ENCODE data around the gene PRCP.

Gene PRCP

DNA sequence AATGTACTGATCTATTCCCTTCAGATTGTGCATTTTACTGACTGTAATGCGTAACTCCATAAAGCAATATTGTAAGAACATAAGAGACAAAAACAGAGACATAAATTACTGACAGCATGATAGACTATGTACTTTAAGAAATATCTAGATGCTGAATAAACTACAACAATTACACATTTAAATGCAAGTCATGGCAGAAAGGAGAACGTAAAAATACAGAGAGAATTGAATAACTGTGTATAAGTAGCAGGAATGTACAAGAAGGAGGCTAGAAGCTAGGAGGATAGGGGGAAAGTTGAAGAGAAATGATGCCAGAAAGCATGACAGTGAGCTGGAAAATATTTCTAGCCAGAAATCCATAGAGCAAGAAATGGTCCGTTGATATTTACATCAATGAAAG lies 92.6 kb downstream of the PRCP start:
- H3K4me2 ChIP-seq (ENCODE audit: low read depth, low read length, poor library complexity, severe bottlenecking), result no peak overlapping the region
- H3F3A ChIP-seq (ENCODE audit: insufficient read depth), result no peaks in the 10 kb centered on the region
- no peaks in the 10 kb centered on the region for H3K36me3 ChIP-seq (ENCODE audit: low read length)
- no peak for TF ChIP-seq EZH2phosphoT487 (conservative IDR thresholded peaks at IDR 0.05; ENCODE audit: low read length)
- TF ChIP-seq, protein P1, sequence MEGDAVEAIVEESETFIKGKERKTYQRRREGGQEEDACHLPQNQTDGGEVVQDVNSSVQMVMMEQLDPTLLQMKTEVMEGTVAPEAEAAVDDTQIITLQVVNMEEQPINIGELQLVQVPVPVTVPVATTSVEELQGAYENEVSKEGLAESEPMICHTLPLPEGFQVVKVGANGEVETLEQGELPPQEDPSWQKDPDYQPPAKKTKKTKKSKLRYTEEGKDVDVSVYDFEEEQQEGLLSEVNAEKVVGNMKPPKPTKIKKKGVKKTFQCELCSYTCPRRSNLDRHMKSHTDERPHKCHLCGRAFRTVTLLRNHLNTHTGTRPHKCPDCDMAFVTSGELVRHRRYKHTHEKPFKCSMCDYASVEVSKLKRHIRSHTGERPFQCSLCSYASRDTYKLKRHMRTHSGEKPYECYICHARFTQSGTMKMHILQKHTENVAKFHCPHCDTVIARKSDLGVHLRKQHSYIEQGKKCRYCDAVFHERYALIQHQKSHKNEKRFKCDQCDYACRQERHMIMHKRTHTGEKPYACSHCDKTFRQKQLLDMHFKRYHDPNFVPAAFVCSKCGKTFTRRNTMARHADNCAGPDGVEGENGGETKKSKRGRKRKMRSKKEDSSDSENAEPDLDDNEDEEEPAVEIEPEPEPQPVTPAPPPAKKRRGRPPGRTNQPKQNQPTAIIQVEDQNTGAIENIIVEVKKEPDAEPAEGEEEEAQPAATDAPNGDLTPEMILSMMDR (IDR thresholded peaks at IDR 0.05; ENCODE audit: insufficient read depth, low read length, poor library complexity, severe bottlenecking), result no peak
- H3K9me2 ChIP-seq (replicated peaks; ENCODE audit: insufficient read depth, low read length), result no peaks in the 10 kb centered on the region
- no peak overlapping the region for H3K4me3 ChIP-seq (ENCODE audit: insufficient read depth, low read length, poor library complexity, severe bottlenecking)
- no peaks in the 10 kb centered on the region for H3K79me2 ChIP-seq (ENCODE audit: insufficient read depth, low read length)
- H3K9ac ChIP-seq (ENCODE audit: low read length), result no peak overlapping the region
- H4K20me1 ChIP-seq (ENCODE audit: low read depth, low read length), result no peaks in the 10 kb centered on the region
- no peak overlapping the region for H3K27ac ChIP-seq (ENCODE audit: low read depth, low read length)
- no peak overlapping the region for H2AFZ ChIP-seq (ENCODE audit: low read depth, low read length, severe bottlenecking)
- no peaks in the 10 kb centered on the region for H3K27me3 ChIP-seq (ENCODE audit: low read length)
- H3K9me3 ChIP-seq (ENCODE audit: insufficient read depth, low read length), result no peaks in the 10 kb centered on the region

DNA sequence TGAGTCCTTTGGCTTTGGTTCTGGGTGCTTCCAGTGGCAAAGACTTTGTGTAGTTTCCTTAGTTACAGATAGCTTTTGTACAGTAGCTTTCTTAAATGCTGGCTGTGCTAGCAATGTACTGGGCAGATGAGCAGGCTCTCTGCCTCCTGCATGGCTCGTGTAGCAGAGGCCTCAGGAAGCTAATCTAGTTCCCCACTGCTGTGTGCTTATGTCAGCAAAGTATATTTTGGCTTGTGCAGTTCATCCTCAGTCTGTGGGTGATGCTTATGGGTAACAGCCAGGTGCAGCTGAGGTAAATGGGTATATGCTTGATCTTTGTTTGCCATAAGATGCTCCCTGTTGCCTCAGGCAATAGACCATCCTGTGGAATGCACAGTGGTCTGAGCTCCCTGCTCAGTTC lies 97.5 kb downstream of the PRCP start:
- no peak overlapping the region for H3K4me3 ChIP-seq (ENCODE audit: insufficient read depth, low read length, poor library complexity, severe bottlenecking)
- no peaks in the 10 kb centered on the region for H3K27me3 ChIP-seq (ENCODE audit: low read length)
- H3K36me3 ChIP-seq (ENCODE audit: low read length), result no peaks in the 10 kb centered on the region
- H3K9me2 ChIP-seq (replicated peaks; ENCODE audit: insufficient read depth, low read length), result no peaks in the 10 kb centered on the region
- H2AFZ ChIP-seq (ENCODE audit: low read depth, low read length, severe bottlenecking), result no peak overlapping the region
- no peaks in the 10 kb centered on the region for H3K79me2 ChIP-seq (ENCODE audit: insufficient read depth, low read length)
- no peak overlapping the region for H3K9ac ChIP-seq (ENCODE audit: low read length)
- no peak overlapping the region for H3K27ac ChIP-seq (ENCODE audit: low read depth, low read length)
- TF ChIP-seq, protein P1 (IDR thresholded peaks at IDR 0.05; ENCODE audit: insufficient read depth, low read length, poor library complexity, severe bottlenecking), result no peak
- no peak for TF ChIP-seq EZH2phosphoT487 (conservative IDR thresholded peaks at IDR 0.05; ENCODE audit: low read length)
- no peaks in the 10 kb centered on the region for H4K20me1 ChIP-seq (ENCODE audit: low read depth, low read length)
- H3F3A ChIP-seq (ENCODE audit: insufficient read depth), result no peaks in the 10 kb centered on the region
- no peaks in the 10 kb centered on the region for H3K9me3 ChIP-seq (ENCODE audit: insufficient read depth, low read length)
- H3K4me2 ChIP-seq (ENCODE audit: low read depth, low read length, poor library complexity, severe bottlenecking), result no peak overlapping the region

- TF ChIP-seq, protein P1 (IDR thresholded peaks at IDR 0.05; ENCODE audit: insufficient read depth, low read length, poor library complexity, severe bottlenecking), result no peak
- no peak for TF ChIP-seq EZH2phosphoT487 (conservative IDR thresholded peaks at IDR 0.05; ENCODE audit: low read length)
- H3K36me3 ChIP-seq (ENCODE audit: low read length), result no peaks in the 10 kb centered on the region
- no peaks in the 10 kb centered on the region for H3K27me3 ChIP-seq (ENCODE audit: low read length)
- no peaks in the 10 kb centered on the region for H3F3A ChIP-seq (ENCODE audit: insufficient read depth)
- no peaks in the 10 kb centered on the region for H4K20me1 ChIP-seq (ENCODE audit: low read depth, low read length)
- H3K9ac ChIP-seq (ENCODE audit: low read length), result no peak overlapping the region
- H3K4me3 ChIP-seq (ENCODE audit: insufficient read depth, low read length, poor library complexity, severe bottlenecking), result no peak overlapping the region
- H3K9me3 ChIP-seq (ENCODE audit: insufficient read depth, low read length), result no peaks in the 10 kb centered on the region
- no peaks in the 10 kb centered on the region for H3K79me2 ChIP-seq (ENCODE audit: insufficient read depth, low read length)
- no peaks in the 10 kb centered on the region for H3K9me2 ChIP-seq (replicated peaks; ENCODE audit: insufficient read depth, low read length)
- no peak overlapping the region for H3K4me2 ChIP-seq (ENCODE audit: low read depth, low read length, poor library complexity, severe bottlenecking)
- no peak overlapping the region for H2AFZ ChIP-seq (ENCODE audit: low read depth, low read length, severe bottlenecking)
- H3K27ac ChIP-seq (ENCODE audit: low read depth, low read length), result no peak overlapping the region
Measured at GRCh38 chr11:82796998-82797961, 103.0 kb downstream of the PRCP start.
